HuH-7.5 (cell line): ENCODE results near the gene SPTA1.

Experiments used
- DNase-seq: peaks from one replicate; pipeline ENCODE4 v3.0.0; 2011; ENCODE audit warnings: low spot score

The SPTA1 gene

DNA sequence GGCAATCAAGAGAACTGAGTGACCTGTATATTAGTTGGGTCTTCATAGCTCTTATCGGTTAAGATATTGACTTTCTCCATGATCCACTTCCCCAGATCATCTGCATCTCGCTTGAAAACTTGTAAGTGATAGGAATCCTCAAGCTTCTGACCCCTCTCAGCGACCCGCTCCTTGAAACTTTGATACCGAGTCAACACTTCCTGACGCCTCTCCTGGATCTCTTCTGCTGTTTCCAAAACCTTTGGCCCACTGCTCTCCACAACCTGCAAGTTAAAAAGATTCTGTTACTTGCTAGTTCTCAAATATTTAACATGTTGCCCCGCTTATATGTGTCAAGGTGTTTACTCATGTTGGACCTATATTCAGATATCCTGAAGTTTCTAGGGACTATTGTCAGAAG, 1.4 kb downstream of the SPTA1 start:
- no peak for DNase-seq

GRCh38 chr1:158681606-158682005, 4.9 kb downstream of the SPTA1 start:
- DNase-seq: no peak

DNA sequence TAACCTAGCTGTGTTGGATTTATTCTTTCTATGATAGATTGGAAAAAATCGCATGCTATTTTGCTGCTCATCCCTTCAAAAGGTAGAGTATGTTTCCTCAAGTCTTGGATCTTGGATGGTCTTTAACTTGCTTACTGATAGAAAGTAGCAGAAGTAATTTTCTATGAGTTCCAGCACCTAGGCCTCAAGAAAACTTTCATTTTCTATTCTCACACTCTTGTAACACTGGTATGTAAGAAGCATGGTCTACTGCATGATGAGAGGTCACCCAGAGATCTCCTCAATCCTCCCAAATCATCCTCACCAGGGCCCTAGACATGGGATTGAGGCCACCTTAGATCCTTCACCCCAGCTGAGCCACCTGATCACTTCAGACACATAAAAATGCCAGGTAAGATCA, 7.2 kb downstream of the SPTA1 start:
- DNase-seq: no peak

GRCh38 chr1:158675563-158676323, 10.8 kb downstream of the SPTA1 start:
- no peak for DNase-seq

- DNase-seq: no peak
Observed at GRCh38 chr1:158674302-158674701, 12.2 kb downstream of the SPTA1 start.

DNA sequence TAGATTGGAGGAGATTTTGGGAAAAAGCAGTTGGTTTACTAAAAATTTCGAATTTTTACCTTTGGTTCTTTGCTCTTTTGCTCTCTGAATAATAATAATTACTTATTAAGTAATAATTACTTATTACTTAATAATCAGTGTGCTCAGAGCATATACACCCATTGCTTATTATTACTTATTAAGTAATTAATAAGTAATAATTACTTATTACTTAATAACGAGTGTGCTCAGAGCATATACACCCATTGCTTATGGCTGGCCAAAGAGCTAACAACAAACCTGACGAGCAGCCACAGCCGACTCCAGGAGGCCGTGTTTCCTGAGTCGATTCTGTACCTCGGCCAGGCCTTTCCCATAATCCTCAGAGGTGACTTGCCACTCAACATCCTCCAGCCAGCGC, 20.5 kb downstream of the SPTA1 start:
- DNase-seq: no peak

DNA sequence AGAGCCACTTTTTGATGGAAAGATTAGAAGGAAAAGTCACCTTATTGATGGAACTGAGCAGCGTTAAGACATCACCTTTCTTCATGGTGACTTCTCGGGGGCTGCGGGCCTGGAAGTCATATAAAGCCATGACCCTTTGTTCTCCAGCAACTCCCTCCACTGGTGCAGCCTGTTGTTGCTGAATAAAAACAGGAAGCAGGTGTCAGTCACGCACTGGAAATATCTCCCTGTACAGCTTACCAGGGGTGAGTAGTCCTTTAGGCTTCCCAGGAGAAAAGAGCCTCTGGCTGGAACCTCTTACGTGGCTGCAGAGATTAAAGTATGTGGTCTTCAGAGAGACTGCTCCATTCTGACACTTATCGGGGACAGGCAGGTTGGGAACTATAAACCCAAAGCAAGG, 31.9 kb downstream of the SPTA1 start:
- DNase-seq: no peak

DNA sequence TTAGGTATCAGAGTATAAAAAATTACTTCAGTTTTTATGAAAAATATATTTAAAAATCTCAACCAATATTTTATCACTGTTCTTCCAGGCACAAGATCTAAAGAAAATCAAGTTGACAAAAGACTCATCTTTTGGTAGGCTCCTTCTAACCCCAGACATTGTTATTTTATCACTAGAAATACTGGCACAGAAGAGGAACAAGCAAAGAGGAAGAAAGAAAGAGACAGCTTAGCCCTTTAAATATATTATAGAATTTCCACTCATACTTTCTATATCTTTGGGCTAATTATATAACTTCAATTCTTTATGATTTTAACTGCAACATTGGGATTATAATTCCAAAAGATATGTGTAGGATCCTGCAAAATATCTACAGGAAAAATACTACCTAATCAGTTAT, 32.4 kb downstream of the SPTA1 start:
- DNase-seq: no peak

DNA sequence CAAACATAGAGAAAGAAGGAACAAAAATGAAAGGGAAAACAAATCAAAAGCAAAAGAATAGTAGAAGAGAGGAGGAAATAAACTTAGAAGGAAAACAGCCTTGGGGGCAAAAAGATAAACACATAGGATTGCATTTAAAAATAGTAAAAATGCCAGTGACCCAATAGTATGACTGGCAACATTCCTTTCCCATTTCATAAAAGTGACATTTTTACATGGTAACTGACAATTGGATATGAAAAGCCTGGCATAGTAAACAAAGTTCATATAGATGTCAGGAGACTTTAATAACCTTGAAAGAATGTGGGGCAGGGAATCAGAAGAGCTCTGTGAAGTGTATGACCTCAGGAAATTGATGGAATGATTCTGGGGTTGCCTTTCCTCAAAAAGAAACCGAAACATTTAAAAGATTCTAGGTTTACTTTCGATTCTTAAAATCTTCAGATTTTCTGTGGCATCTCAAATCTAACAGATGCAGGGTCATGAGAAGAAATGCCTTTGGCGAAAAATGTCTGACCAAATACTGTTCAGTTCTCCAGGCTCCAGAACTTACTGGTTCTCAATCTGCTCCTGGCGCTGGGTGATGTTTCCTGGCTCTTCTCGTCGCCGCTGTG, 33.7 kb downstream of the SPTA1 start:
- no peak for DNase-seq

DNA sequence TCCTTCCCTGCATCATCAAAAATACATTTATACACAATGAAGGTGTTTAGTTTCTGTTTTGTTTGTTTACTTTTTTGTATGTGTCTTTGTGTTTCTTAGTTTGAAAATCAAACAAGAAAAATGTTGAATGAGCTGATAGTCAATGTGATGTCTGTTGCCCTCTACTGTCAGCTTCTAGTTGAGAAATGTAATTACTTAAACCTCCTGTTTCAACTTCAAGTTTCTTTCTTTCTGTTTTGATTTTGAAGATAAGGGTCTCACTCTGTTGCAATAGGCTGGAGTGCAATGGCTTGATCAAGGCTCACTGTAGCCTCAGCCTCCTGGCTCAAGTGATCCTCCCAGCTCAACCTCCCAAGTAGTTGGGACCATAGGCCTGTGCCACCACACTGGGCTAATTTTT, 37.5 kb downstream of the SPTA1 start:
- DNase-seq: no peak

DNA sequence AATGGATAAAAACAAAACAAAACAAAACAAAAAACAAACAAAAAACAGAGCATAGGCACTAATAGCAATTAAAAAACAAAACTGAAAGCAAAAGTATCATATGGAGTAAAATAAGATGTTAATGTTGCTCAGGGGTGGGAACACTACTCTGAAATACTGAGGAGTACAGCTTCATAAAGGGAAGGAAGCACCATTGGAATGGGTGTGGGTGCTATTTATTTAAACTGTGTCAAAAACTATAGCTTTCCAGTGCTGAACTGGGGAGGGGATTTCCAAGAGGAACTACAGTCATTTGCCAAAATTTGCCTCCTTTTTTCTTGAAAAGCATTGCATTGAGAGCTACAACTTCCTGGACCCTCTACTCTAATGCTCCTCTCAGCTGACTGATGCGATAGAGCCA, 40.0 kb downstream of the SPTA1 start:
- DNase-seq: no peak

- DNase-seq: no peak
Observed at GRCh38 chr1:158644449-158644848, 42.1 kb downstream of the SPTA1 start.

DNA sequence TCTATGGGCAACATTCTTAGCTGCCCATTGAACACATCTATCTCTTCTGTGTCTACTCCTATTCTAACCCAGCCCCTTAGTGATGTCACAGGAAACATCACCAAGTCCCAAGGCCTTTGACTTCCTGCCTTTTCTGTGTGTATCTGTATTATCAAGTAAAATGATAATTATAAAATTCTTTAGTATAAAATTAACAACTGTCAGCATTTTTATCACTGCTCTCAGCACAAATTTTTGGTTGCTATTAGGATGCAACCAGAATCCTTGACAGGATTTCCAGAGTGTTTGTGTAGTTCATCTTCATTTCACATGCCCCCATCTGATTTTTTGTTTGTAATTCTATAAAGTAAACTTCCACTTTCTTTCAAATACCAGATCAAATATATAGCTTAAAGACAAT, 47.6 kb downstream of the SPTA1 start:
- no peak for DNase-seq

DNA sequence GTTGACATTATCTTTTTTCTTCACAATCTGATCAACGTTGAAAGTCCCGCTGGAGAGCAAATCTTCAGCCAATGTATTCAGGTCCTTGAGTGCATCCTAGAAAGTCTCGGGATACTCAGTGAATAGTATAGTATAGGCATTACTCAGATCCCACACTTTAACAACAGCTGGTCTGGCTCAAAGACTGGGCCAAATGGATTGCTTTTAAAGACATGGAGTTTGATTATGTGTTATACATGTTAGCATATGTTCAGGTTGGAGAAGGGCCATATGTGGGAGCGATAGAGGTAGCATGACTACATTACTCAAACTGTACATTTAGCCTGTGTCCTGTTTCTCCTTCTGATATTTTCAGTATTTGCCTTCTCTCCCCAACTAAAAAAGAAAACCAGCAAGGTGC, 48.4 kb downstream of the SPTA1 start:
- no peak for DNase-seq

DNA sequence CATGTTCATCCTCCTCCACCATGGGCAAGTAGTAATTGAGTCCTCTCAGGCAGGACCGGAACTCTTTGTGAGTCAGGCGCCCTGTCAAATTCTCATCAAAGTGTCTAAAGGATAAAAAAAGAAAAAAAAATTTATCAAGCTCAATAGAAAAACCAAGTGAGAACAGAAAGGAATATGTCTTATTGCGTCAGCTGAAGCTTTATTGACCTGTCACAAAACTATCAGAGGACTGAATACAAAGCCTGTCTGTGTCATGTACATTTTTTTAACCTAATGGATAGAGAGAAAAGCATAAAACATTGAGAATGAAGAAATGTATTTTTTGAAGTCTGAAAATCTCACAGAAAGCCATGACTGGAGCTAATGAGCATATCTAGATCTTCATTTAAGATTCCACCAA, 72.8 kb downstream of the SPTA1 start:
- no peak for DNase-seq

DNA sequence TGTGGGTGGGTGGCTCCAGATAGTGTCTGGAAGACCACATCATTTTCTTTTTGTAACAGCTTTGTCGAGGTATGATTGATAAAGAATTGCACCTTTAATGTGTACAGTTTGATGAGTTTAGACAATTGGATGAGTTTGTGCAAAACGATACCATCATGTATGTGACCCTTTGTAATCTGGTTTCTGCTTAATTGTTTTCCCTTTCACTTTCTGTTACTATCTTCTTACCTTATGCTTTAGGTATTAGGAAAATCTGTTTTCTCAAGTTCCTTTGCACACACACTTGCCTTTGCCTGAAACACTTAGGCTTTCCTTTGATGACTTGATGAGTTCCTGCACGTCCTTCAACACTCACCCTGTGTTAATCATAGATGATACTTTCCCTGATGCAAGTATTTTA, 74.6 kb downstream of the SPTA1 start:
- no peak for DNase-seq

- DNase-seq: no peak
Observed at GRCh38 chr1:158607296-158607695, 79.2 kb downstream of the SPTA1 start.

- no peak for DNase-seq
Observed at GRCh38 chr1:158604968-158605367, 81.5 kb downstream of the SPTA1 start, which contains the start of gene OR10Z1. Gene OR10Z1, plus strand, starts transcription at chr1:158605268. Its CDS starts 1,171 bp downstream, at chr1:158606439.

DNA sequence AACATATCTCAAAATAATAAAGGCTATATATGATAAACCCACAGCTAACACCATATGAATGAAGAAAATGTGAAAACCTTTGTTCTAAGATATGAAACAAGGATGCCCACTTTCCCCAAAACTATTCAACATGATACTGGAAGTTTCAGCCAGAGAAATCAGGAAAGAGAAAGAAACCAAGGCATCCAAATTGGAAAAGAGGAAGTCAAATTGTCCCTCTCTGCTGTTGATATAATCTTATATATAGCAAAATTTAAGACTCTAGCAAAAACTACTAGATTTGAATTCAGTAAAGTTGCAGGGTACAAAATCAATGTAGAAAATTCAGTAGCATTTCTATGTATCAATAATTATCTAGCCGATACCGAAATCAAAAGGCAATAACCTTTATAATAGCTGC, 85.8 kb downstream of the SPTA1 start:
- no peak for DNase-seq

DNA sequence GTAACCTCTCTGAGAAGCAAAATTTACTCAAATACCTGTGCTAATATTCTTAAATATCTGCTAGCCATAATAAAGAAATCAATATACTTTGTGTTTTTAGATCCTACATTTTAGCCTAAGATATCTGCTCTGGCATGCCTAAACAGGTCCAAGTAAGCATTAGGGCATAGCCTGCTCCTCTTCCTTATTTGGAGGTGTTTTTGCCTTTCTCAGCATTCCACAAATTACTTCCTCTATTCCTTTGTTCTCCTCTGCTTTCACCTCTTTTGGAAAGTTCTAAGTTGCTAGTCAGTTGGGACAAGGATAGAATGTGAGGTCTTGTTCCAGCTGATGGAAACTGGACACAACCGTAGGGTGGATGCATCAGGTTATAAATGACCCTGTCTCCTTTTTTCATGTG, 99.6 kb downstream of the SPTA1 start:
- no peak for DNase-seq

- DNase-seq: no peak
Observed at GRCh38 chr1:158583962-158584361, 102.6 kb downstream of the SPTA1 start.

- no peak for DNase-seq
Observed at GRCh38 chr1:158579733-158580132, 106.8 kb downstream of the SPTA1 start, which contains the start of gene OR10X1. Gene OR10X1, minus strand, starts transcription at chr1:158579899. Its CDS starts 0 bp downstream, at chr1:158579899.

DNA sequence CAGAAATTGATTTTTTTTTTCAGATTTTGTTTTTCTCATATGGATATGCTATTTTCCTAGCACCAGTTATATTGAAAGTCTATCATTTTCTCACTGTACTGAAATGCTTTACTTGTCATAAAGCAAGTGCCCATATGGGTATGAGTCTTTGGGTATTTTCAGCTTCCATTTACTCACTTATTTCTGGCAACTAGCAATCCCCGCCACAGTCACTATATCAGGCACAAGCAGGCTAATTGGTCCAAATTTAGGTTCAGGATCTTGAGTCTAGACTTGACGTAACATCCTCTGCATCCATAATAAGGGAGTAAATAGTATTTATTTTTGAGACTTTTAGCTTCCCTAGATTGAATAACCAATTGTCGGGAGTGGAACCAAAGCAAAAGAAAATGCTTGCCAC, 109.0 kb downstream of the SPTA1 start:
- DNase-seq: no peak

DNA sequence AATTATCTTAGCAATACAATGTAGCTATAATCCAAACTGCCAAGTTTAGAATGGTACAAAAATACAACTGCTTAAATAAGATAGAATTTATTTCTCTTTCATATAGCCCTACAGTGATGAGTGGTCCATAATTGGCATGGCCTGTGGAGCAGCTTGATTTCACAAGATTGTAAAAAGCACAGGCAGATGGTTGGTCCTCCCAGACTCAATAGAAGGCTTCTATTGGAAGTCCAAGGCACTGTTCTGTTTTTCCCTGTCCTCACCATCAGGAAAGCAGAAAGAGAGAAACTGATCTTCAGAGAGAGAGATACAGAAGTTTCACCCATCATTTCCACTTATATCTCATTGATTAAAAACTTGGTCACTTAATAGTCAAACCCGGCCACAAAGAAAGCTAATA, 114.3 kb downstream of the SPTA1 start:
- DNase-seq: no peak
